NCI-H446 treated with DMSO at 0.1 percent for 48 hours (cell line): ENCODE results near the gene SCGB1C1.
"Not testable (repeated sequence)": the region's sequence is repeated elsewhere in the genome, so short reads cannot be mapped to it uniquely, and the experiment has no call there.

ENCODE experiments used
- DNase-seq: peaks from one replicate; lab custom pipeline; 2025; lab: John Stamatoyannopoulos, UW

SCGB1C1 gene

DNA sequence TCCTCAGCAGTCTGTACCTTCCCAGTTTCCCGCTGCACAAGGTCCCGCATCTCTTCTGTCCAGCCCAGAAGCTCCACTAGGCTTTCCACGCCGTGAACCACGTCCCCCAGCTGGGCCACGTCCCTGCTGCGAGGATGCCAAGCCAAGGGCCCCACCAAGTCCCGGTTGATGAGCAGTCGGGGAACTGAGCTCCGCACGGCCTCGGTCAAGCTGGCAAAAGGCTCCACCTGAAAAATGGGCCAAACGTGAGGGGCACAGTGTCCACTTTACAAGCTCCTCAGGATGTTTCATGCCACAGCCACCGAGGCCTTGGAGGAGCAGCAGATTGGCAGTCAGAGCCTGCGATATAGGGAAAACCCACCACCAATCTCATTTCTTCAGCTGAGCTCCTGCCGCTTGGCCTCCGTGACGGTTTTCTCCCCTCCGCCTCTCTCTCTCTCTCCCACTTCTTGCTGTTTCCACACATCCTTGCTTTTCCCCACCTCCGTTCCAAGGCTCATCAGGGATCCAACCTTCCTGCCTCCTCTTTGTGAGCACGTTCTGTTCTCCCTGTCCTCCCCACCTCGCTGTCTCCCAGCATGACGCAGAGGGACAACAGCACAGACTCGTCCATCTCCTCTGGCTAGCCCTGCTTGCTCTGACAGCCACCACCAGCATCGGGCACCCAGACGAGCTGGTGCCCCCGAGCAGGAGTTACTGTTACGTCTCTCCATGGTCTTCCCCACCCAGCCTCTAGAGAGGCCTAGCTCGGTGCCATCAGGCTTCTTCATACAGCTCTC is 26.1 kb downstream of the SCGB1C1 start:
- no peak for DNase-seq

DNA sequence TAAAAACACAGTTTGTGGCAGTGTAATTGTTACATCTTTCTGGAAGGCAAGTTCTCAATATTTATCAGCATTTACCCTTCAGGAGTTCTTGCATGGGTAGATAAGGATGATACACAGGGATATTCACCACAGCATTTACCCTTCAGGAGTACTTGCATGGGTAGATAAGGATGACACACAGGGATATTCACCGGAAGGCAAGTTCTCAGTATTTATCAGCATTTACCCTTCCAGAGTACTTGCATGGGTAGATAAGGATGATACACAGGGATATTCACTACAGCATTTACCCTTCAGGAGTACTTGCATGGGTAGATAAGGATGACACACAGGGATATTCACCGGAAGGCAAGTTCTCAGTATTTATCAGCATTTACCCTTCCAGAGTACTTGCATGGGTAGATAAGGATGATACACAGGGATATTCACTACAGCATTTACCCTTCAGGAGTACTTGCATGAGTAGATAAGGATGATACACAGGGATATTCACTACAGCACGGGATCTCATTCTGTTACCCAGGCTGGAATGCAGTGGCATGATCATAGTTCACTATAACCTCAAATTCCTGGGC is 27.9 kb downstream of the SCGB1C1 start:
- not testable (repeated sequence) for DNase-seq

DNA sequence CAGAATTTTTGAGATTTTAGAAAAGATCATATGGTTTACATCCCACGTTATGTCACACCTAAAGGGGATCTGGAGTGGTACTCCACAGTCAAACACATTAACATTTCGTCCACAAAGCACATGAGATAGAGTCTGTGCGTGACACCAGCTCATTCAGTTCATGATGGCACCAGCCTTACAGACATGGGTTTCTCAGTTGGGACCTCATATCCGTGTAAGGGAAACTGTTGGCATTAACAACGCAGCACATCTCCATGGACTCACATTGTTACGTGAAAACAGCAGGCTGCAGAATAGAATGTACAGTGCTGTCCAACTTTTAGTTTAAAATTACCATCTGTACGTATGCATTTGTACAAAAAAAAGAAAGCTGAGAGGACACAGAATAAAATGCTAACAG is 28.7 kb downstream of the SCGB1C1 start:
- DNase-seq, result no peak

DNA sequence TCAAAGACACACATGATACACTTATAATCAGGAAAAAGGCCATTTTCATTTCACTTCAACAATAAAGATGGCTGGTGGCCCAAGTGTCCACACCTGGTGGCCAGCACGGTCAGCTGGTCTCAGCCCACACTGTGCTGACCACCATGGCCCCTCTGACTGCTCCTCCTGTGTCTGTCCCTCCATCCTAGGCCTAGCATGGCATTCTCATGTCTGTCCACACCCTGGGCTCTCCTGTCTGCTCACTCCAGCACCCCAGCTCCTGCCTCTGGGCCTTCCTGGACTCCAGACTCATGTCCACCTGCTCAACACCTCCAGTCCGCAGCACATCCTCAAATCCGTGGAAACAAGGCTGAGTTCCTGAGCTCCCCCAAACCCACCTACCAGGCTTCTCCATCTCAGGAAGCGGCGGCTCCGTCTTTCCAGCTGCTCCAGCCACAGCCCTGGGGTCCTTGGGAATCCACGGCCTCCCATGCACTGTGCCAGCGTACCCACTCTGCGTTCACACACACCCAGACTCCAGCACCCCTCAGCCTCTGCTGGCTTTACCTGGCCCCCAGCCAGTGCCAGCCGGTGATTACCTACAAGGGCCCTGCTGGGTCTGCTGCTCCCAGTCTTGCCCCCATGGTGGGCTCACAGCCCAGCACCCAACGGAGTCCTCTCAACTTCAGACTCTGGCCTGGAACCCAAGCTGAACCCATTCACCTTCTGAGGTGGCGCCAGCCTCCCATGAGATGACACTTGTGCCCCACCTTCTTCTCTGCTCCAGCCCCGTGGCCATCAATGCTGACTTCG is 29.3 kb downstream of the SCGB1C1 start:
- DNase-seq, result no peak

DNA sequence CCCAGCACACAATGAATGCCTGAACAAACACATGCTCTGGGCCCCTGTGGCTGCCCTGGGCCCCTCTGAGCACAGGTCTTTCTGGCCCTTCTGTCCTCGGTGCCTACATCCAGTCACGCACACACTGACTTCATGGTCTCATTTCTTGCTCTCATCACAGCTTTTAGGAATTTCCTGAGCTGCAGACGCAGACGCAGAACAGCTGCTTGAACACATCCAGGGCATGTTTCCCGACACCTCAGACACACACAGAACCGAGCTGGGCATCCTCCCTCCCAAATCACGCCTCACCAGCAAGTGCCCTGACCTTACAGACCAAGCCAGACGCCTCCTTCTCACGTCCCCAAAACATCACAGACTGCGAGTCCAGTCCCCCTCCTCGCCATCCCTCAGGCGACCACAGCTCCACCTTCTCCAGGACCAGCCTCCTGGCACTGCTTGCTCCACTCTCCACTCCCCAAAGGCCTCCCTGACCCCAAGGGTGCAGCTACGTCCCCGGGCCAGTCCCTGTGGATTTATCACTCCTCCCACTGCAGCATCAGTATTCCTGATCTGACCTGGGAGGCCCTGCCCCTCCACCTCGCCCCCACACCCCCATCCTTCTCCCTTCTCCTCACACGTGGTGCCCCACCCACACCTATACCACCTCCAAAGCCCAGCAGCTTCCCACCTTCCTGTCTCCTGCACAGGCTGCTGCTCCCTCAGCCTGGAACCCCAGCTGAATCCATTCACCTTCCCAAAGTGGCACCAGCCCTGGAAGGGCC is 30.3 kb downstream of the SCGB1C1 start:
- DNase-seq, result no peak

DNA sequence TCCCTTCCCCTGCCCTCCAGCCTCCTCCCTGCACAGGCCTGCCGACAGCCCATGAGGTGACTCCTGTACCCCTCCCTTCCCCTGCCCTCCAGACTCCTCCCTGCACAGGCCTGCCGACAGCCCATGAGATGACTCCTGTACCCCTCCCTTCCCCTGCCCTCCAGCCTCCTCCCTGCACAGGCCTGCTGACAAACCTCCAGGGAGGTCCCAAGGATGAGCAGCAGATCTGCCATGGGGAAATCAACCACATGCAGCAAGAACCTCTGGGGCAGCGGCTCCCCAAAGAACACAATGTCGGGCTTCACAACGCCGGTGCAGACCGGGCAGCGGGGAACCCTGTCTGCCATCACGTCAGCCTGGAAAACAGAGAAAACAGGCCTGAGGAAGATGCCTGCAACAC is 31.0 kb downstream of the SCGB1C1 start:
- no peak for DNase-seq

DNA sequence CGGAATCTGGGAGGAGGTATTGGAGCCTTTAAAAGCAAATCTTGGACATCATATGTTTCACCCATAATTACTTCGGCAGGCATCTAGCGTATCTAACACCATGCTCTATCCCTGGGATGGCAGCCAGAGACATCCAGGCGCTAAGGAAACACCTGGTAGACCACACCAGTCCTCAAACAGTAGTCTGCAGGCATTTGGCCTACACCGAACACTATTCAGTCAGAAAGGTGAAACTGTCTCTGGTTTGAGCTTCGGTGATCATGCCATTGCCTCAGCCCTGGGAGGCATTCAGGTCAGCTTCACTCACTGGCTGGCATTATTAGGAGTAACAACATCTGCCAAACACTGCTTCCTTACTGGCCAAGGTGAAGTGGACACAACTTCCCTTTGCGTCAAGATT is 31.5 kb downstream of the SCGB1C1 start:
- DNase-seq, result no peak

DNA sequence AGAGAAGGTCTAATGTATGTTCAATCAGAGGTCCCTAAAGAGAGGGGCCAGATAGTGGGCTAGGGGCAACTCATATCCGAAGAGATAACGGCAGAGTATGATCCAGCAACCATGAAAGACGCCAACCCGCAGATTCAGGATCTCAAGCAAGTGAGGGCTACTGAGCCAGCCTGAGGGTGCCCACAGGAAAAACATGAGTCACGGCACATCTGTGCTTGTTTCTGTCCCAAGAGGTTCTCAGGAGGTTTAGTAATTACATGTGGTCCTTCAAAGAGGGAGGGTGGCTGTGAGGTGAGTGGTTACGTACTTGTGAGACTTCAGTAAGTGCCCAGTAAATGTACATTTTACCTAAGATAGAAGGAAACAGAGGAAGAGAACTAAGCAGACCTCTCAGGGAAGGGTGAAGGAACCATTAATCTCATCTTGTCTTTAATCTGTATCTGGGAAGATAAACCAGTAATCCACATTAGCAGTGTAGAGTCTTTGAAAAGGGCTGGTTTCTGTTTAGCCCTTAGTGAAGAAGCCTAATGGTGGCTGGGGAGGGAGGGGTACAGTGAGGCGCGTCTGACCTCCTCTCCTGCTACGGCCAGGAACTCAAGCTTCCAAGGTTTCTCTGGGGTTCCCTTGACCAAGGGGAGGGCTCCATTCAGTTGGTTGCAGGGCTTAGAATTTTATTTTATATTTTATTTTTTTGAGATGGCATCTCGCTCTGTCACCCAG is 33.0 kb downstream of the SCGB1C1 start:
- DNase-seq, result no peak

DNA sequence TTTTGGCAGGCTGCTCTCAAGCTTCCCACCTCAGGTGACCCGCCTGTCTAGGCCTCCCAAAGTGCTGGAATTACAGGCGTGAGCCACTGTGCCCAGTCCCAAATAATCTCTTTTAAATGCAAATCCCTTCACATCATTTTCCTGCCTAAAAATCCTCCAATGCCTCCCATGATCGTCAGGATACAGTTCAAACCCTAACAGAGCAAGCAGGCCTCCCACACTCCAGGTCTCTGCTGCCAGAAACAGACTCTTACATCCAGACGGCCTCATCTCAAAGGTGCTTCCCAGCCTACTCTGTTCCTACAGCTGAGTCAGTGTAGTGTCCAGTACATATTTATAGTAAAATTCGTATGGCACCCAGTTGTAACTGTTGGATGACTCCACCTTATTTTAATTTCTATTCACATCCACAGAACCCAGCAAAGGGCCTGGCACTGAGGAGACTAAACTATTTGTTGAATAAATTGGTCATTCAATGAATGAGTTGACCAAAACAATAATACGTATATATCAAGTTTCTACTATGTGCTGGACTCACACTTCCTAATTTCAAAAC is 35.0 kb downstream of the SCGB1C1 start:
- no peak for DNase-seq

DNA sequence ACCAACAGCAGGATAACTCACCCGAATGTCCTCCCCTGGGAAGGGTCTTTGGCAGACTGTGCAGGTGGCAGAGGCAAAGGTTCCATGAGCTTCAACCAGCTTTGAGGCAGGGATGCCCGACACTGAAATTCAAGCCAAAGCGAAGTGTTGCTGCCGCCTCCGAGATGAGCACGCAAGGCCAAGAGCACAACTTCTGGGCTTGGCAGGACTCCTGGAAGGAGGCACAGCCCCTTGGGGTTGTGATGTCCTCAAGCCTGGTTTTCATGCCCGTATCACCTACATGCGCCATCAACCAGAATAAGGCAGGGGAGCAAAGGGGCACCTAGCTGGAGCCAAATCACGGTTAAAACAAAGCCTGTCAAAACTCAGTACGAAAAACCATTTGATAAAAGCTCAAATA is 37.6 kb downstream of the SCGB1C1 start:
- DNase-seq, result no peak

DNA sequence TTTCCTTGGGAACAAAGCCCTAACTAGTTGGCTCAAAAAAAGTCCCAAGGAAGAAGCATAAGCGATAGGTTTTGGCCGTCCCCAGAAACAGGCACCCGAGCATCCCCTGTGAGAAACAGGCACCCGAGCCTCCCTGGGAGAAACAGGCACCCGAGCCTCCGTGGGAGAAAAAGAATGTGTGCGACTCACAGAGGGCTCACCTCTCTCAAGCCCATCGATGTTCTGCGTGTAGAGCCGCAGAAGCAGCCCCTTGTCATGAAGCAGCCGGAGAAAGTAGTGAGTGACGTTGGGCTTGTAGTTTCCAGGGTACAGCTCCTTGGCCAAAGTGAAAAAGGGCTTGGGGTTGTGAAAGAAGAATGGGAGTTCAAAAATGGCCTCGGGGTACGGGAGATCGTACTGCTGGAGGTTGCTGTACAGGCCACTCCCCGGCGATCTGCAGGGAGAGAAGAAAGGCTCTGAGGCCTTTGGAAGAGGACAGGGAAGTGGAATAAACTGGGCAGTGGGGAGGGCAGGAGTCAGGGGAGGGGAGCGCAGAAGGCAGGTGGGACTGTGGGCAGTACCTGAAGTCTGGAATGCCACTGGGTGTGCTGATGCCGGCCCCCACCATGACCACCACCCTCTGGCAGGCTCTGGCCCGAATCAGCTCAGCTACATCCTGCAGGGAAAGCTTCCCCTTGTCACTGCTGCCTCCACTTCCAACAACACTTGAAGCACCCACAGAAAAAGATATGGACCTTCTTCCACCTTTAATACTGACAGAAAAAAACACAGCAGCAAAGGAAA is 40.1 kb downstream of the SCGB1C1 start:
- DNase-seq, result no peak

DNA sequence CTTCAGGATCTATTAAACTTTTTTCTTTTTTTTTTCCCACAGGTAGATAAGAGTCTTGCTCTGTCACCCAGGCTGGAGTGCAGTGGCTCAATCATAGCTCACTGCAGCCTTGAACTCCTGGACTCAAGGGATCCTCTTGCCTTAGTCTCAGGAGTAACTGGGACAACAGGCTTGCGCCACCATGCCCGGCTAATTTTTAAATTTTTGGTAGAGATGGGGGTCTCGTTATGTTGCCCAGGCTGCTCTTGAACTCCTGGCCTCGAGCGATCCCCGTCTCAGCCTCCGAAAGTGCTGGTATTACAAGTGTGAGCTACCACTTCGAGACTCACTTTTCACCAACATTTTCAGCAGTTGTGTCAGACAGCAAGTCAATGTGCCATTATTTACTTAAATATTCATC is 42.3 kb downstream of the SCGB1C1 start:
- no peak for DNase-seq

DNA sequence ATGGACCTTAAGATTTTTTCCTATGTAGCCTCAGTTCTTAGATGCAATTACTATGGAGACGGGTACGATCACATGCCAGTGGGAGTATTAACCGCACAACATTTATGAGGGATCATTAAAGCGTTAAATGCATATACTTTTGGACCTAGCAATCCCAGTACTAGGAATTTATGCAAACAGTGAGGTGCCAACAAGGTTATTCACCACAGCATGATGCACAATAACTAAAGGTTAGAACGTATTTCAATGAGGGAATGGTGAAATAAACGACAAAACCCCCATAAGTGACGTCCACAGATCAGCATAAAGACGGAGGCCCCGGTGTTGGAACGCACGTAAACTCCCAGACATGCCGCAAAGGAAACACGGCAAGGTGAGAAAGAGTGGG is 42.7 kb downstream of the SCGB1C1 start:
- DNase-seq, result no peak

DNA sequence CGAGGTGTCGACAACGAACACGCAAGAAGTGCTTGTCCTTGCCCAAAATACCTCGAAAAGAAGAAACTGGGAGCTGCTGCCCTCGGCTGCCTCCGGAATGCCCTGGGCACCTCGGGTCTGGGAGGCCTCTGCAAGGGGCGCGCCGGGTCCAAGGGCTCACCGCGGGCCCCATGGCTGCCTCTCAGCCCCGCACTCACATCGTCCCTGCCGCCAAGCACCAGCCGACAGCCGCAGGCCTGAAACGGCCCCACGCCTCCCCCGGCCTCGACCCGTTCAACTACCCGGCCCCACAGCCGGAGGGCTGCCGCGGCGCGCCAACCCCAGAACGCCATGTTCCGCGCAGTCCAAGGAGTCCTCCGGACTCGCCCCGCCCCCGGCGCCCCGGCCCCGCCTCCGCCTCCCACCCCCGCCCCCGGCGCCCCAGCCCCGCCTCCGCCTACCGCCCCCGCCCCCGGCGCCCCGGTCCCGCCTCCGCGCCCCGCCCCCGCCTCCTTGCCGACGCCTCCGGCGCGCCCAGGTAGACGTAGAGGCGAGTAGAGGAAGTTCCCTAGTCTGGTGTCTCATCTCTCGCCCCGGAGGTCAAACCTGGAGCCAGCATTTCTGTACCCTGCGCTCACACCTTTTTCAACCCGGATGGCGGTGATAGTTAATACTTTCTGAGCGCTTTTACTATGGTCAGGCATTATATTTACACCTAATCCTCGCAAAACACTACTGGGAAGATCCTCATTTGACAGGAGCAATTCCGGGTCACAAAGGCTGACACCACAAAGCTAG is 43.3 kb downstream of the SCGB1C1 start, which contains the start of gene SIRT3:
TSS of gene SIRT3 (minus strand) at position 346 of the 777 bp plus-strand sequence. CDS start at position 332, 14 bp downstream.
- peak; percentile 62 for DNase-seq

DNA sequence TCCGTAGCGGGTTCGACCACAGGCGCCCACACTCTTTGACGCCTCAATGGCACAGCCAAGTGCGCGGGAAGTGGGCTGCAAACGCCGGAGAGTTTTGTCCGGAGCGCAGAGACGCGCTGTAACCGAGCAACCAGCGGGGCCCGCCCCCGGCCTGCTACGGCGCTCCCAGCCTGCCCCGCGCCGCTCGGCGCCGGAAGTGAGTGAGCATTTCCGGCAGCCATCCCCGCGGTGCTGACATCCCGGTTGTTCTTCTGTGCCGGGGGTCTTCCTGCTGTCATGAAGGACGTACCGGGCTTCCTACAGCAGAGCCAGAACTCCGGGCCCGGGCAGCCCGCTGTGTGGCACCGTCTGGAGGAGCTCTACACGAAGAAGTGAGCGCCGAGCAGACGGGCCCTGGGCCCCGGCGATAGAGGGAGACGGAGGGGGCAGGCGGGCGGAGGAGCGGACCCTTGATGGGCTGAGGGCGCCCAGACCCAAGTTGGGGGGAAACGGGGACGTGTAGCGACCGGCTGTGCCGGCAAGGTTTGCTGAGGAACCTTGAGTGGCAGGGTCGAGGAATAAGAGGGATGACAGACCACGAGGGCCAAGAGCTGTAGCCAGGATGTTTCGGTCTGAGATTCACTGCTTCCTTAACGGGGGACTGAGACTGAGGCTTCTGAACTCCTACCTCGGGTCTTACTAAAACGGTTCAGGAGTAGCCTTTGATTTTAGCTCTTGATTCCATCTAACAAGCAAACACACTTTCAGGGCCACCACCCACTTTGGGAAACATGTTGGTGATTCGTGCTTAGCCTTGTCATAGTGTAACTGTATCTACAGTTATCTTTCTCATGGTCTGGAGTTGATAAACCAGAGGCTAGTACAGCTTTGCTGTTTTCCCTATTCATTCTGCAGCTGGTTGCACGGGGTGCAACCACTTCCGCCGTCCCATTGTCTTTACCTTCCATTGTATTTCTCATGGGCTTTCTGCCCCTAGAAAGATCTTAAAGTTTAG is 44.2 kb downstream of the SCGB1C1 start, which contains the start of gene PSMD13:
TSS of gene PSMD13 (plus strand) at position 203 of the 994 bp plus-strand sequence. CDS start at position 277, 74 bp downstream.
- DNase-seq, result peak; percentile 73

DNA sequence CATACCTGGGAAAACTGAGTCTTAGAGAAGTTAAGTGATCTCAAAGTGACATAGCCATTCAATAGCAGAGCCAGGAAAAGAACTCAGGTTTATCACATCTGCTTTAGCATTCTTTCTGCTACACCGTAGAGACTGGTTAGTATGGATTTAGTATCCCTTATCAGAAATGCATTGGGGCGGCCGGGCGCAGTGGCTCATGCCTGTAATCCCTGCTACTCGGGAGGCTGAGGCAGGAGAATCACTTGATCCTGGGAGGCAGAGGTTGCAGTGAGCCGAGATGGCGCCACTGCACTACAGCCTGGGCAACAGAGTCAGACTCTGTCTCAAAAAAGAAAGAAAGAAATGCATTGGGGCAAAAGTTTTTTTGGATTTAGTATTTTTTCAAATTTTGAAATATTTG is 45.5 kb downstream of the SCGB1C1 start:
- DNase-seq, result not testable (repeated sequence)

DNA sequence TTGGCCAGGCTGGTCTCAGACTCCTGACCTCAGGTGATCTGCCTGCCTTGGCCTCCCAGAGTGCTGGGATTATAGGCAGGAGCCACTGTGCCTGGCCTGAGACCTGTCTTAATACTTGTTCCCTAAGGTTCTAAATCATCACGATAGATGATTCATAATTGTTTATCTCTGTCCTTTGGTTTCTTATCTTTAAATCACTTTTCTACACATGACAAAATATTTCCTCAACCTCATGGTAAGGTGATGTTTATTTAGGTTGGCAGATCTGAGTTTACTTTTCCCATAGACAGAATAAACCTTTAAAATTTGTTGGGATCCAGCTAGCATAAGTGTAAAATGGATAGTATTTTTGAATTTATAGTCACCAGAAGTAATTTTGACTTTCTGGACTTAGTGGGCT is 47.4 kb downstream of the SCGB1C1 start:
- no peak for DNase-seq

DNA sequence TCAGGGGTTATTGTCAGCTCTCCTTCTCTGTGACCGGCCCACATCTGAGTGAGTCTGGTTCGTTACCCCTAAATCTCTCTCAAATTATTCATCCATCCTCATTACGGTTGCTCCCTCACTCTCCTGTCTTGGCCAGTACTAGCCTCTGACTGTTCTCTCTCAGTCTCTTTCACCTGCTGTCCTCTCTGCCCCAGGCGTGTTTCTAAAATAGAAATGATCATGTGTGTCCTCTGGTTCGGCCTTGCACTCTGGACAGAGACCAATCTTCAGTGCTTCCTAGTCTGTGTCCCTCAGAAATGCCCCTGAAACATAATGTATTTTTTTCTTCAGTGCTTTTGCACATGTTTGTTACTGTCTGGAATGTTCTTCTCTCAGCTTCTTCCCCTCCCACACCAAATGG is 48.8 kb downstream of the SCGB1C1 start:
- no peak for DNase-seq
